Trophoblast cell (in vitro differentiated cells and primary cell): ENCODE measurements around the gene EPS15.

Experiments used
- DNase-seq, 2 donors: peaks; one replicate each; pipeline ENCODE4 v3.0.0-alpha.2; 2016
- H2AFZ ChIP-seq: 2 replicates; pipeline ENCODE4 v1.6.1; 2013; ENCODE audit warnings: low read length, moderate library complexity, mild to moderate bottlenecking; ENCODE audit not compliant: insufficient read depth, poor library complexity
- H2AK5ac ChIP-seq: 2 replicates; pipeline ENCODE4 v1.6.1; 2013; ENCODE audit warnings: mild to moderate bottlenecking, low read length
- H2BK120ac ChIP-seq: 2 replicates; pipeline ENCODE4 v1.6.1; 2013; ENCODE audit warnings: low read length, mild to moderate bottlenecking, moderate library complexity; ENCODE audit not compliant: insufficient read depth, poor library complexity
- H2BK12ac ChIP-seq: 2 replicates; pipeline ENCODE4 v1.6.1; 2013; ENCODE audit warnings: mild to moderate bottlenecking, low read length, moderate library complexity
- H2BK5ac ChIP-seq: 2 replicates; pipeline ENCODE4 v1.6.1; 2013; ENCODE audit warnings: low read length, low read depth, moderate library complexity, mild to moderate bottlenecking; ENCODE audit not compliant: poor library complexity
- H3K14ac ChIP-seq: 2 replicates; pipeline ENCODE4 v1.6.1; 2013; ENCODE audit warnings: mild to moderate bottlenecking, low read length
- H3K18ac ChIP-seq: 2 replicates; pipeline ENCODE4 v1.6.1; 2013; ENCODE audit warnings: mild to moderate bottlenecking, low read length
- H3K23ac ChIP-seq: 2 replicates; pipeline ENCODE4 v1.6.1; 2013; ENCODE audit warnings: low read length
- H3K27ac ChIP-seq: 2 replicates; pipeline ENCODE4 v1.5.1; 2013; ENCODE audit warnings: low read depth, mild to moderate bottlenecking, inconsistent platforms, low read length, moderate library complexity
- H3K27me3 ChIP-seq: 2 replicates; pipeline ENCODE4 v1.6.1; 2013; ENCODE audit warnings: inconsistent platforms, mild to moderate bottlenecking, low read length, moderate library complexity; ENCODE audit not compliant: insufficient read depth
- H3K36me3 ChIP-seq, 2 experiments: 1 replicate in 1 of 2; 2 replicates in 1 of 2; pipeline ENCODE4 v1.6.1; 2013; ENCODE audit warnings: low read length in 2 of 2, mild to moderate bottlenecking in 2 of 2, moderate library complexity in 1 of 2; ENCODE audit not compliant: insufficient read depth in 2 of 2, control insufficient read depth in 1 of 2
- H3K4ac ChIP-seq: 2 replicates; pipeline ENCODE4 v1.6.1; 2013; ENCODE audit warnings: low read depth, mild to moderate bottlenecking, low read length, moderate library complexity
- H3K4me1 ChIP-seq, 2 experiments: 1 replicate in 1 of 2; 2 replicates in 1 of 2; pipeline ENCODE4 v1.6.1; 2013; ENCODE audit warnings: low read length in 2 of 2, mild to moderate bottlenecking in 2 of 2, moderate library complexity in 1 of 2; ENCODE audit not compliant: insufficient read depth in 2 of 2, control insufficient read depth in 1 of 2
- H3K4me2 ChIP-seq: 2 replicates; pipeline ENCODE4 v1.6.1; 2013; ENCODE audit warnings: inconsistent platforms, mild to moderate bottlenecking, low read length, moderate library complexity
- H3K4me3 ChIP-seq: 2 replicates; pipeline ENCODE4 v1.5.1; 2013; ENCODE audit warnings: mild to moderate bottlenecking, low read depth, low read length, inconsistent platforms
- H3K79me1 ChIP-seq: one replicate; pipeline ENCODE4 v1.6.1; 2013; ENCODE audit warnings: low read length
- H3K79me2 ChIP-seq: 2 replicates; pipeline ENCODE4 v1.6.1; 2013; ENCODE audit warnings: low read length, mild to moderate bottlenecking; ENCODE audit not compliant: control insufficient read depth, insufficient read depth, poor library complexity
- H3K9ac ChIP-seq: 2 replicates; pipeline ENCODE4 v1.6.1; 2013; ENCODE audit warnings: mild to moderate bottlenecking, low read length
- H3K9me3 ChIP-seq: 2 replicates; pipeline ENCODE4 v1.6.1; 2013; ENCODE audit warnings: low read depth, mild to moderate bottlenecking, control low read depth, inconsistent platforms, low read length; ENCODE audit not compliant: insufficient read depth
- H4K12ac ChIP-seq: 2 replicates; pipeline ENCODE4 v1.6.1; 2013; ENCODE audit warnings: low read depth, mild to moderate bottlenecking, low read length, moderate library complexity
- H4K8ac ChIP-seq: 2 replicates; pipeline ENCODE4 v1.6.1; 2013; ENCODE audit warnings: low read depth, mild to moderate bottlenecking, low read length, moderate library complexity
- H4K91ac ChIP-seq: one replicate; pipeline ENCODE4 v1.6.1; 2013; ENCODE audit warnings: low read depth, mild to moderate bottlenecking, low read length, moderate library complexity
- WGBS: extraction: QIAGEN DNeasy Blood & Tissue Kit; methylation state at CpG from one replicate; pipeline ENCODE4 v1.1.7; 2013; ENCODE audit warnings: missing lambda C conversion rate; ENCODE audit not compliant: insufficient read length, insufficient coverage; ENCODE audit errors: extremely low coverage; 5-methylcytosine and 5-hydroxymethylcytosine counted together

Gene EPS15

GRCh38 chr1:51560034-51560433 is 41.0 kb upstream of the EPS15 start:
- H3K4me3 ChIP-seq, result no peak overlapping the region
- peak overlapping the region; percentile 28 for H3K27ac ChIP-seq
- peak overlapping the region; percentile 29 for H3K4ac ChIP-seq
- H4K91ac ChIP-seq, result peak overlapping the region; percentile 72
- H2BK120ac ChIP-seq, result peak overlapping the region; percentile 91
- H3K36me3 ChIP-seq, result no peaks in the 10 kb centered on the region
- no peak overlapping the region for H3K4me2 ChIP-seq
- H3K9me3 ChIP-seq, result no peaks in the 10 kb centered on the region
- H3K4me1 ChIP-seq, result peaks cover 28 to 35% of the 10 kb centered on the region in 2 experiments
- H2AFZ ChIP-seq, result no peak overlapping the region
- H3K27me3 ChIP-seq, result no peaks in the 10 kb centered on the region
- H2AK5ac ChIP-seq, result peak overlapping the region; percentile 76
- peak overlapping the region; percentile 54 for H2BK5ac ChIP-seq
- H3K14ac ChIP-seq, result peak overlapping the region; percentile 39
- H3K79me2 ChIP-seq, result peaks cover 4% of the 10 kb centered on the region
- no CpG with 5 or more reads among the region's 6 CpGs for whole genome bisulfite sequencing
- no peak for DNase-seq
- H3K23ac ChIP-seq, result no peak overlapping the region
- no peak overlapping the region for H4K12ac ChIP-seq
- H4K8ac ChIP-seq, result peak overlapping the region; percentile 9
- peak overlapping the region; percentile 37 for H3K18ac ChIP-seq
- peaks cover 44% of the 10 kb centered on the region for H3K79me1 ChIP-seq
- H3K9ac ChIP-seq, result no peak overlapping the region
- peak overlapping the region; percentile 86 for H2BK12ac ChIP-seq

DNA sequence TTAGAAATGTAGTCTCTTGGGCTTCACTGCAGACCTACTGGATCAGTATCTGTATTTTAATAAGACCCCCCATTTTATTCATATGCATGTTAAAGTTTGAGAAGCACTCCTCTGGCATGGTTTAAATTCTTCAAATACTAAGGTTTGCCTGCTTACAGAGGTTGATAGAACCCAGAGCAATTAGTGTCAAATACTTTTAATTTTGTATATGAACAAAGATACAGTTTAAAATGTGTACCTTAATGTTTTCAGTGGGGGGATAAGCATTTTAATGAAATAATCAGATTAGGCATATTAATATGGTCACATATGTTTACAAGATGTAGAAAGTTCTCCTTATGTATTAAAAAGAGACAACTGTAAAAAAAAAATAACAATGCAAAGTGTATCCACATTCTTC is 40.4 kb upstream of the EPS15 start:
- Histone ChIP-seq H2BK5ac (no peak overlapping the region), H3K27me3 (no peaks in the 10 kb centered on the region), H4K12ac (no peak overlapping the region), H2BK12ac (no peak overlapping the region), H2AK5ac (no peak overlapping the region), H3K9ac (no peak overlapping the region), H4K91ac (no peak overlapping the region), H3K36me3 (no peaks in the 10 kb centered on the region), H3K4me1 (peaks cover 23 to 30% of the 10 kb centered on the region in 2 experiments), H3K27ac (peak overlapping the region; percentile 78), H3K79me1 (peaks cover 39% of the 10 kb centered on the region), H2AFZ (no peak overlapping the region), H3K18ac (no peak overlapping the region), H3K9me3 (no peaks in the 10 kb centered on the region), H3K14ac (no peak overlapping the region), H3K79me2 (peaks cover 4% of the 10 kb centered on the region), H3K4ac (no peak overlapping the region), H4K8ac (no peak overlapping the region), H3K23ac (no peak overlapping the region), H2BK120ac (no peak overlapping the region), H3K4me2 (no peak overlapping the region), H3K4me3 (no peak overlapping the region)
- no peak for DNase-seq

- H3K27me3 ChIP-seq, result no peaks in the 10 kb centered on the region
- H4K12ac ChIP-seq, result no peak overlapping the region
- no peaks in the 10 kb centered on the region for H3K36me3 ChIP-seq
- no peak for DNase-seq
- no CpG with 5 or more reads among the region's 3 CpGs for WGBS
- H3K9me3 ChIP-seq, result no peaks in the 10 kb centered on the region
- peaks cover 41% of the 10 kb centered on the region for H3K79me1 ChIP-seq
- H4K8ac ChIP-seq, result peak overlapping the region; percentile 89
- no peak overlapping the region for H3K4me2 ChIP-seq
- H3K23ac ChIP-seq, result no peak overlapping the region
- peaks cover 4% of the 10 kb centered on the region for H3K79me2 ChIP-seq
- peak overlapping the region; percentile 94 for H2BK12ac ChIP-seq
- peak overlapping the region; percentile 78 for H3K27ac ChIP-seq
- peak overlapping the region; percentile 98 for H2BK120ac ChIP-seq
- H3K18ac ChIP-seq, result peak overlapping the region; percentile 98
- H3K4me3 ChIP-seq, result no peak overlapping the region
- H3K4me1 ChIP-seq, result peaks cover 22 to 26% of the 10 kb centered on the region in 2 experiments
- peak overlapping the region; percentile 23 for H2AFZ ChIP-seq
- H3K4ac ChIP-seq, result peak overlapping the region; percentile 61
- H3K9ac ChIP-seq, result no peak overlapping the region
- peak overlapping the region; percentile 98 for H4K91ac ChIP-seq
- peak overlapping the region; percentile 76 for H2AK5ac ChIP-seq
- H2BK5ac ChIP-seq, result peak overlapping the region; percentile 97
- H3K14ac ChIP-seq, result peak overlapping the region; percentile 97
Observed at GRCh38 chr1:51559064-51559500, 40.0 kb upstream of the EPS15 start.

DNA sequence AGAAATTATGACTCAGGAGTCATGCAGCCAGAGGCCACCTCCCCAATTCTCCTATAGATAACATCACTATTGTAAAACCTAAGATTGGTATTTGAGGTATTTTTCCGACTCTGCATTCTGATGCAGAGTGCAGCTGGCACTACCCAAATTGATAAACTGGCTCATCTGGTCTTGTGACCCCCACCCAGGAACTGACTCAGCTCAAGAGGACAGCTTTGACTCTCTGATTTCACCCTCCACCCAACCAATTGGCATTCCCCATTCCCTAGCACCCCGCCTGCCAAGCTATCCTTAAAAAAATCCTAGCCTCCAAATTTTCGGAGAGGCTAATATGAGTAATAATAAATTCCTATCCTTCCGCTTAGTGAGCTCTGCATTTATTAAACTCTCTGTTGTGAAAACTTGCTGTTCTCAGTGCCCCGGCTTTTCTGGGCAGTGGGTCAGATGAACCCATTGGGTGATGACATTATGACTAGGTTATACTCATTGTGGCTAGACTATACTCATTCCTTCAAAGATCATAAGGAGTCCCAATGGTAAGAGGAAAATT is 39.4 kb upstream of the EPS15 start:
- H2BK120ac ChIP-seq, result peak overlapping the region; percentile 98
- H4K91ac ChIP-seq, result peak overlapping the region; percentile 80
- H3K9ac ChIP-seq, result no peak overlapping the region
- H4K12ac ChIP-seq, result no peak overlapping the region
- peak overlapping the region; percentile 78 for H3K27ac ChIP-seq
- peaks cover 38% of the 10 kb centered on the region for H3K79me1 ChIP-seq
- H2AFZ ChIP-seq, result peak overlapping the region; percentile 67
- WGBS, result no CpG with 5 or more reads among the region's 5 CpGs
- peak; percentile 56 to 87 for DNase-seq
- H3K4me3 ChIP-seq, result no peak overlapping the region
- H3K36me3 ChIP-seq, result no peaks in the 10 kb centered on the region
- peak overlapping the region; percentile 74 for H4K8ac ChIP-seq
- peak overlapping the region; percentile 65 for H3K14ac ChIP-seq
- no peak overlapping the region for H3K23ac ChIP-seq
- no peaks in the 10 kb centered on the region for H3K27me3 ChIP-seq
- no peak overlapping the region for H3K18ac ChIP-seq
- H2BK5ac ChIP-seq, result peak overlapping the region; percentile 97
- peak overlapping the region; percentile 92 for H2BK12ac ChIP-seq
- H3K4me2 ChIP-seq, result peak overlapping the region; percentile 37
- peak overlapping the region; percentile 59 for H3K4ac ChIP-seq
- peaks cover 4% of the 10 kb centered on the region for H3K79me2 ChIP-seq
- H3K9me3 ChIP-seq, result no peaks in the 10 kb centered on the region
- H3K4me1 ChIP-seq, result peaks cover 24 to 25% of the 10 kb centered on the region in 2 experiments
- H2AK5ac ChIP-seq, result peak overlapping the region; percentile 51
